ENCODE data around the gene GALM.
"Not testable (repeated sequence)": the region's sequence is repeated elsewhere in the genome, so short reads cannot be mapped to it uniquely, and the experiment has no call there.

Gene GALM

GRCh38 chr2:38672445-38673391 is 6.8 kb downstream of the GALM start:
- Histone ChIP-seq H3K27me3 (ENCODE audit: control insufficient read depth, insufficient read depth, low read length) (no peaks in the 10 kb centered on the region), H3K4me1 (no peaks in the 10 kb centered on the region), H2AFZ (no peak overlapping the region), H3K27ac (no peak overlapping the region), H3K4me2 (ENCODE audit: low read length) (no peak overlapping the region), H3K4me3 (ENCODE audit: low read depth, low read length) (no peak overlapping the region), H3K9ac (no peak overlapping the region), H3K79me2 (peaks cover 4% of the 10 kb centered on the region), H3K36me3 (ENCODE audit: control insufficient read depth, insufficient read depth, low read length) (no peaks in the 10 kb centered on the region), H3K9me3 (ENCODE audit: control insufficient read depth, low read length) (no peaks in the 10 kb centered on the region)
- TF ChIP-seq CTCF (IDR thresholded peaks at IDR 0.05), result no peak

- Histone ChIP-seq H3K36me3 (ENCODE audit: control insufficient read depth, insufficient read depth, low read length) (no peaks in the 10 kb centered on the region), H3K27ac (no peak overlapping the region)
These were observed 10.8 kb downstream of the GALM start for GRCh38 chr2:38676681-38677080.

GRCh38 chr2:38680868-38681267 is 15.0 kb downstream of the GALM start:
- H3K4me2 ChIP-seq (ENCODE audit: low read length); H3K9ac ChIP-seq; H3K9me3 ChIP-seq (ENCODE audit: control insufficient read depth, low read length); H3K4me1 ChIP-seq; H2AFZ ChIP-seq; H3K4me3 ChIP-seq (ENCODE audit: low read depth, low read length); H3K79me2 ChIP-seq; H3K36me3 ChIP-seq (ENCODE audit: control insufficient read depth, insufficient read depth, low read length); H3K27ac ChIP-seq; H3K27me3 ChIP-seq (ENCODE audit: control insufficient read depth, insufficient read depth, low read length): not testable (repeated sequence)

More at GRCh38 chr2:38676681-38677080, 10.8 kb downstream of the GALM start:
- peaks cover 4% of the 10 kb centered on the region for H3K79me2 ChIP-seq
- no peak for TF ChIP-seq CTCF (IDR thresholded peaks at IDR 0.05)
- no peak overlapping the region for H3K4me3 ChIP-seq (ENCODE audit: low read depth, low read length)
- H3K9ac ChIP-seq, result no peak overlapping the region
- H3K9me3 ChIP-seq (ENCODE audit: control insufficient read depth, low read length), result no peaks in the 10 kb centered on the region
- no peak overlapping the region for H3K4me2 ChIP-seq (ENCODE audit: low read length)
- no peaks in the 10 kb centered on the region for H3K27me3 ChIP-seq (ENCODE audit: control insufficient read depth, insufficient read depth, low read length)
- H3K4me1 ChIP-seq, result peaks cover 2% of the 10 kb centered on the region
- no peak overlapping the region for H2AFZ ChIP-seq

GRCh38 chr2:38682008-38682575 is 16.2 kb downstream of the GALM start:
- Histone ChIP-seq H3K9me3 (ENCODE audit: control insufficient read depth, low read length) (no peaks in the 10 kb centered on the region), H3K4me3 (ENCODE audit: low read depth, low read length) (no peak overlapping the region), H3K4me2 (ENCODE audit: low read length) (peak overlapping the region; percentile 4), H3K36me3 (ENCODE audit: control insufficient read depth, insufficient read depth, low read length) (no peaks in the 10 kb centered on the region), H3K4me1 (peaks cover 8% of the 10 kb centered on the region), H2AFZ (no peak overlapping the region), H3K27ac (no peak overlapping the region), H3K9ac (no peak overlapping the region), H3K79me2 (peaks cover 4% of the 10 kb centered on the region), H3K27me3 (ENCODE audit: control insufficient read depth, insufficient read depth, low read length) (no peaks in the 10 kb centered on the region)
- no peak for TF ChIP-seq CTCF (IDR thresholded peaks at IDR 0.05)

- not testable (repeated sequence) for H3K4me2 ChIP-seq (ENCODE audit: low read length); H2AFZ ChIP-seq; H3K27ac ChIP-seq; H3K79me2 ChIP-seq; H3K27me3 ChIP-seq (ENCODE audit: control insufficient read depth, insufficient read depth, low read length); H3K4me1 ChIP-seq; H3K9me3 ChIP-seq (ENCODE audit: control insufficient read depth, low read length); H3K4me3 ChIP-seq (ENCODE audit: low read depth, low read length); H3K36me3 ChIP-seq (ENCODE audit: control insufficient read depth, insufficient read depth, low read length); H3K9ac ChIP-seq
These were observed 16.7 kb downstream of the GALM start for GRCh38 chr2:38682620-38683019.

All from parathyroid adenoma (tissue), 2 donors.